HEK293T (cell line): ENCODE data around the gene NXPE3.

Experiments used
- ELF4 ChIP-seq: fragments of 450-650 bp; IDR thresholded peaks from 2 replicates; pipeline ENCODE4 v1.6.1; 2017; ENCODE audit warnings: antibody characterized with exemption
- HDGF ChIP-seq: fragments of 450-650 bp; IDR thresholded peaks from 2 replicates; pipeline ENCODE4 v1.6.1; 2017; ENCODE audit warnings: antibody characterized with exemption, borderline replicate concordance
- L3MBTL2 ChIP-seq: fragments of 450-650 bp; conservative IDR thresholded peaks from 2 replicates; pipeline ENCODE4 v1.6.1; 2016; ENCODE audit warnings: mild to moderate bottlenecking
- SP1 ChIP-seq: fragments of 450-650 bp; IDR thresholded peaks from 2 replicates; pipeline ENCODE4 v1.6.1; 2017
- SUZ12 ChIP-seq: fragments of 450-650 bp; IDR thresholded peaks from 2 replicates; pipeline ENCODE4 v1.6.1; 2016; ENCODE audit warnings: mild to moderate bottlenecking
- TF ChIP-seq, protein P1 (sequence below): fragments of 450-650 bp; IDR thresholded peaks from 2 replicates; pipeline ENCODE4 v1.6.1; 2016

- TF ChIP-seq SP1 (no peak), HDGF (no peak), SUZ12 (no peak), L3MBTL2 (no peak), ELF4 (no peak)
- TF ChIP-seq, protein P1, sequence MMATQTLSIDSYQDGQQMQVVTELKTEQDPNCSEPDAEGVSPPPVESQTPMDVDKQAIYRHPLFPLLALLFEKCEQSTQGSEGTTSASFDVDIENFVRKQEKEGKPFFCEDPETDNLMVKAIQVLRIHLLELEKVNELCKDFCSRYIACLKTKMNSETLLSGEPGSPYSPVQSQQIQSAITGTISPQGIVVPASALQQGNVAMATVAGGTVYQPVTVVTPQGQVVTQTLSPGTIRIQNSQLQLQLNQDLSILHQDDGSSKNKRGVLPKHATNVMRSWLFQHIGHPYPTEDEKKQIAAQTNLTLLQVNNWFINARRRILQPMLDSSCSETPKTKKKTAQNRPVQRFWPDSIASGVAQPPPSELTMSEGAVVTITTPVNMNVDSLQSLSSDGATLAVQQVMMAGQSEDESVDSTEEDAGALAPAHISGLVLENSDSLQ = no peak
Measured at GRCh38 chr3:101840066-101840465, 61.1 kb downstream of the NXPE3 start.
